OCI-LY3 (cell line): Measurements from ENCODE around the gene CDC25B.

Experiments
- EZH2phosphoT487 ChIP-seq: fragments of 200-600 bp; shearing (Covaris generic); IDR thresholded peaks from 2 replicates; pipeline ENCODE4 v1.6.1; 2018; ENCODE audit warnings: antibody characterized with exemption, mixed run types, low read depth
- TF ChIP-seq, protein P1 (sequence below): fragments of 200-600, 300-600 bp; sonication (generic); IDR thresholded peaks from 2 replicates; pipeline ENCODE4 v1.5.1; 2014; ENCODE audit warnings: antibody characterized with exemption, low read length, low read depth

GRCh38 chr20:3763671-3764601, 32.2 kb upstream of the CDC25B start:
- TF ChIP-seq, protein P1, sequence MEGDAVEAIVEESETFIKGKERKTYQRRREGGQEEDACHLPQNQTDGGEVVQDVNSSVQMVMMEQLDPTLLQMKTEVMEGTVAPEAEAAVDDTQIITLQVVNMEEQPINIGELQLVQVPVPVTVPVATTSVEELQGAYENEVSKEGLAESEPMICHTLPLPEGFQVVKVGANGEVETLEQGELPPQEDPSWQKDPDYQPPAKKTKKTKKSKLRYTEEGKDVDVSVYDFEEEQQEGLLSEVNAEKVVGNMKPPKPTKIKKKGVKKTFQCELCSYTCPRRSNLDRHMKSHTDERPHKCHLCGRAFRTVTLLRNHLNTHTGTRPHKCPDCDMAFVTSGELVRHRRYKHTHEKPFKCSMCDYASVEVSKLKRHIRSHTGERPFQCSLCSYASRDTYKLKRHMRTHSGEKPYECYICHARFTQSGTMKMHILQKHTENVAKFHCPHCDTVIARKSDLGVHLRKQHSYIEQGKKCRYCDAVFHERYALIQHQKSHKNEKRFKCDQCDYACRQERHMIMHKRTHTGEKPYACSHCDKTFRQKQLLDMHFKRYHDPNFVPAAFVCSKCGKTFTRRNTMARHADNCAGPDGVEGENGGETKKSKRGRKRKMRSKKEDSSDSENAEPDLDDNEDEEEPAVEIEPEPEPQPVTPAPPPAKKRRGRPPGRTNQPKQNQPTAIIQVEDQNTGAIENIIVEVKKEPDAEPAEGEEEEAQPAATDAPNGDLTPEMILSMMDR, result no peak
- no peak for TF ChIP-seq EZH2phosphoT487
